Upper lobe of left lung (tissue), 4 donors: ENCODE data around the gene RAPGEF5.

Source experiments
- CTCF ChIP-seq, 6 experiments: fragments of 450-650 bp in 4 of 6; fragments of 200-600 bp in 2 of 6; sonication (generic) in 2 of 6; IDR thresholded peaks; one replicate each; pipeline ENCODE4 v1.5.1; 2016 to 2019; ENCODE audit warnings: antibody characterized with exemption in 6 of 6
- EP300 ChIP-seq, 4 donors: sonication (generic); formaldehyde crosslinking; IDR thresholded peaks; one replicate each; pipeline ENCODE4 v1.5.1; 2017; ENCODE audit warnings: antibody characterized with exemption in 4 of 4, control low read depth in 2 of 4
- POLR2A ChIP-seq, 4 donors: fragments of 450-650 bp; IDR thresholded peaks; one replicate each; pipeline ENCODE4 v1.5.1; 2016 to 2017; ENCODE audit warnings: antibody characterized with exemption in 4 of 4, mild to moderate bottlenecking in 2 of 4
- POLR2AphosphoS5 ChIP-seq, 2 donors: sonication (generic); formaldehyde crosslinking; IDR thresholded peaks; one replicate each; pipeline ENCODE4 v1.5.1; 2017; ENCODE audit warnings: antibody characterized with exemption in 2 of 2

DNA sequence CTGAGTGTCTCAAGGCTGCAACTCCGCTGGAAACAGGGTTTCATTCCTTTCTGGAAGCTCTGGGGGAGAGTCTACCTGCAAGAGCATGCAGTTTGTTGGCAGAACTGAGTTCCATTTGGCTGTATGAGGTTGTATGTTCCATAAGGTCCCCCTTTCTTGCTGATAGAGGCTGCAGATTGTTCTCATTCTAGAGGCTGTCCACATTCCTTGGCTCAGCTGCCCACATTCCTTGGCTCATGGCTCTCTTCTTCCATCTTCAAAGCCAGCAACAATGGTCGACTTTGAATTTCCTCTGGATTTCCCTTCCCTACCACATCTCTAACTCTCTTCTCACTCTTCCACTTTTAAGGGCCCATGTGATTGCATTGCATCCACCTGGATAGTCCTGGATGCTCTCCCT is 264.0 kb downstream of the RAPGEF5 start:
- TF ChIP-seq POLR2A (IDR thresholded peaks at IDR 0.05) (no peak), CTCF (IDR thresholded peaks at IDR 0.05) (no peak), EP300 (IDR thresholded peaks at IDR 0.05) (no peak), POLR2AphosphoS5 (IDR thresholded peaks at IDR 0.05) (no peak)
